IMR-90 (cell line): Measurements from ENCODE around the gene HYAL3. TPM values are rescaled to one million over a fixed set of nuclear protein-coding genes. Genes with fewer than 3 reads are reported as not detected.
A peak's percentile ranks its signal among the peaks of the same experiment; 100 is the strongest.

Experiments
- ATAC-seq: fragments of 200-7000 bp; cut with Tn5 transposase; 2 replicates; pipeline ENCODE4 v1.9.1; 2020; ENCODE audit warnings: low read depth, mild to moderate bottlenecking, moderate library complexity
- BruUV-seq: library from RNA; stranded (reverse); fragments of 400-500 nt; replicated peaks from 2 replicates; lab custom pipeline; 2021; lab: Mats Ljungman, UMichigan
- CTCF ChIA-PET: fragments of 300-600 bp; formaldehyde crosslinking; extraction: SDS; loops from one replicate; lab custom pipeline; 2021; ENCODE audit warnings: antibody characterized with exemption; lab: Yijun Ruan, JAX
- POLR2A ChIA-PET: fragments of 300-600 bp; sonication (Branson Sonifier 250); formaldehyde crosslinking; loops from one replicate; lab custom pipeline; 2022; ENCODE audit warnings: antibody characterized with exemption; ENCODE audit not compliant: unreplicated experiment; lab: Charles Lee
- DNase-seq: peaks from one replicate; pipeline ENCODE4 v3.0.0; 2013
- H2AFZ ChIP-seq: replicated peaks from 2 replicates; pipeline ENCODE3; 2013; ENCODE audit warnings: low read length, mild to moderate bottlenecking; ENCODE audit not compliant: poor library complexity
- H2AK5ac ChIP-seq: 2 replicates; pipeline ENCODE4 v1.6.1; 2013; ENCODE audit warnings: low read depth, low read length, inconsistent platforms
- H2AK9ac ChIP-seq: replicated peaks from 2 replicates; pipeline ENCODE3; 2013; ENCODE audit warnings: mild to moderate bottlenecking, low read depth, low read length, moderate library complexity; ENCODE audit not compliant: poor library complexity
- H2BK120ac ChIP-seq: 2 replicates; pipeline ENCODE4 v1.6.1; 2013; ENCODE audit warnings: low read depth, low read length, inconsistent platforms
- H2BK15ac ChIP-seq: 3 replicates; pipeline ENCODE4 v1.6.1; 2013; ENCODE audit warnings: low read depth, low read length, inconsistent platforms
- H2BK20ac ChIP-seq: 2 replicates; pipeline ENCODE4 v1.6.1; 2013; ENCODE audit warnings: low read depth, mild to moderate bottlenecking, inconsistent platforms, low read length, moderate library complexity
- H2BK5ac ChIP-seq: 2 replicates; pipeline ENCODE4 v1.6.1; 2013; ENCODE audit warnings: mild to moderate bottlenecking, low read depth, low read length, inconsistent platforms; ENCODE audit not compliant: poor library complexity, severe bottlenecking
- H3K14ac ChIP-seq: replicated peaks from 2 replicates; pipeline ENCODE4 v1.6.1; 2013; ENCODE audit warnings: low read depth, low read length, inconsistent platforms
- H3K18ac ChIP-seq: 2 replicates; pipeline ENCODE4 v1.6.1; 2013; ENCODE audit warnings: low read depth, low read length, control low read depth
- H3K23ac ChIP-seq: 2 replicates; pipeline ENCODE4 v1.6.1; 2013; ENCODE audit warnings: low read depth, low read length, inconsistent platforms
- H3K27ac ChIP-seq: 2 replicates; pipeline ENCODE4 v1.5.1; 2013; ENCODE audit warnings: mild to moderate bottlenecking, control low read depth, low read length; ENCODE audit not compliant: insufficient read depth
- H3K27me3 ChIP-seq: 2 replicates; pipeline ENCODE4 v1.6.1; 2013; ENCODE audit warnings: low read length; ENCODE audit not compliant: control insufficient read depth, insufficient read depth
- H3K36me3 ChIP-seq: 2 replicates; pipeline ENCODE4 v1.6.1; 2013; ENCODE audit warnings: low read length, mixed read lengths; ENCODE audit not compliant: control insufficient read depth, insufficient read depth
- H3K4ac ChIP-seq: 2 replicates; pipeline ENCODE4 v1.6.1; 2013; ENCODE audit warnings: low read depth, low read length, inconsistent platforms
- H3K4me1 ChIP-seq: 2 replicates; pipeline ENCODE4 v1.6.1; 2013; ENCODE audit warnings: low read length, mixed read lengths; ENCODE audit not compliant: control insufficient read depth, insufficient read depth
- H3K4me2 ChIP-seq: 2 replicates; pipeline ENCODE4 v1.6.1; 2013; ENCODE audit warnings: low read depth, mild to moderate bottlenecking, control low read depth, low read length, moderate library complexity
- H3K4me3 ChIP-seq: 2 replicates; pipeline ENCODE4 v1.5.1; 2013; ENCODE audit warnings: low read depth, mild to moderate bottlenecking, control low read depth, low read length, moderate library complexity; ENCODE audit not compliant: insufficient read depth
- H3K56ac ChIP-seq: 2 replicates; pipeline ENCODE4 v1.6.1; 2013; ENCODE audit warnings: low read length, inconsistent platforms; ENCODE audit not compliant: insufficient read depth; ENCODE audit errors: extremely low read depth
- H3K79me1 ChIP-seq, 2 experiments: 2 replicates each; pipeline ENCODE4 v1.6.1; 2013; ENCODE audit warnings: low read length in 2 of 2, inconsistent platforms in 1 of 2, low read depth in 1 of 2
- H3K9ac ChIP-seq: 2 replicates; pipeline ENCODE4 v1.6.1; 2013; ENCODE audit warnings: low read depth, low read length, control low read depth
- H3K9me1 ChIP-seq: 2 replicates; pipeline ENCODE4 v1.6.1; 2013; ENCODE audit warnings: low read length, inconsistent platforms; ENCODE audit not compliant: insufficient read depth
- H3K9me3 ChIP-seq: 2 replicates; pipeline ENCODE4 v1.6.1; 2013; ENCODE audit warnings: low read length; ENCODE audit not compliant: control insufficient read depth, insufficient read depth
- H4K20me1 ChIP-seq: 2 replicates; pipeline ENCODE4 v1.6.1; 2013; ENCODE audit warnings: low read length, inconsistent platforms; ENCODE audit not compliant: insufficient read depth
- H4K5ac ChIP-seq: 2 replicates; pipeline ENCODE4 v1.6.1; 2013; ENCODE audit warnings: mild to moderate bottlenecking, low read depth, low read length, control low read depth
- H4K8ac ChIP-seq, 2 experiments: 2 replicates each; pipeline ENCODE4 v1.6.1; 2013; ENCODE audit warnings: low read depth in 2 of 2, low read length in 2 of 2, control low read depth in 1 of 2, inconsistent platforms in 1 of 2
- H4K91ac ChIP-seq: 2 replicates; pipeline ENCODE4 v1.6.1; 2013; ENCODE audit warnings: low read depth, low read length, inconsistent platforms; ENCODE audit not compliant: insufficient read depth
- BHLHE40 ChIP-seq: fragments of 150-350 bp; IDR thresholded peaks from 2 replicates; pipeline ENCODE4 v1.6.1; 2016; ENCODE audit warnings: mild to moderate bottlenecking, low read depth, low read length
- CEBPB ChIP-seq: IDR thresholded peaks from 2 replicates; pipeline ENCODE4 v1.6.1; 2012; ENCODE audit warnings: low read depth, low read length, improper control_type of control experiment
- CHD1 ChIP-seq: IDR thresholded peaks from 2 replicates; pipeline ENCODE4 v1.6.1; 2012; ENCODE audit warnings: low read depth, low read length, improper control_type of control experiment
- CTCF ChIP-seq: conservative IDR thresholded peaks from 2 replicates; pipeline ENCODE4 v1.5.1; 2012; ENCODE audit warnings: mild to moderate bottlenecking, low read depth, low read length, improper control_type of control experiment
- ELK1 ChIP-seq: fragments of 150-350 bp; IDR thresholded peaks from 2 replicates; pipeline ENCODE4 v1.6.1; 2016; ENCODE audit warnings: low read depth, mild to moderate bottlenecking, low read length, moderate library complexity, borderline replicate concordance
- FOS ChIP-seq: fragments of 150-350 bp; IDR thresholded peaks from 2 replicates; pipeline ENCODE4 v1.6.1; 2016; ENCODE audit warnings: low read depth, low read length
- MAZ ChIP-seq: IDR thresholded peaks from 2 replicates; pipeline ENCODE4 v1.6.1; 2012; ENCODE audit warnings: low read depth, mild to moderate bottlenecking, low read length, improper control_type of control experiment, moderate library complexity, borderline replicate concordance
- MXI1 ChIP-seq: IDR thresholded peaks from 2 replicates; pipeline ENCODE4 v1.6.1; 2012; ENCODE audit warnings: low read depth, mild to moderate bottlenecking, low read length, moderate library complexity, borderline replicate concordance
- POLR2A ChIP-seq: IDR thresholded peaks from 2 replicates; pipeline ENCODE4 v1.6.1; 2012; ENCODE audit warnings: mild to moderate bottlenecking, low read depth, low read length
- RAD21 ChIP-seq: IDR thresholded peaks from 2 replicates; pipeline ENCODE4 v1.6.1; 2012; ENCODE audit warnings: low read length, improper control_type of control experiment
- RCOR1 ChIP-seq: IDR thresholded peaks from 2 replicates; pipeline ENCODE4 v1.6.1; 2012; ENCODE audit warnings: mild to moderate bottlenecking, low read length, improper control_type of control experiment; ENCODE audit not compliant: insufficient replicate concordance
- RFX5 ChIP-seq: IDR thresholded peaks from 2 replicates; pipeline ENCODE4 v1.8.0; 2012; ENCODE audit warnings: low read depth, mild to moderate bottlenecking, low read length, moderate library complexity
- SMC3 ChIP-seq: fragments of 150-350 bp; IDR thresholded peaks from 2 replicates; pipeline ENCODE4 v1.6.1; 2016; ENCODE audit warnings: low read depth, mild to moderate bottlenecking, antibody characterized with exemption, low read length, moderate library complexity
- USF2 ChIP-seq: fragments of 150-350 bp; IDR thresholded peaks from 2 replicates; pipeline ENCODE4 v1.6.1; 2017; ENCODE audit warnings: mild to moderate bottlenecking, antibody characterized with exemption, low read length, low read depth
- WGBS, 2 experiments: methylation state at CpG; one replicate each; pipeline versions ENCODE4 v1.1.5 to v1.1.7; 2013; ENCODE audit warnings: missing lambda C conversion rate in 2 of 2; ENCODE audit not compliant: insufficient read length in 1 of 2; ENCODE audit errors: extremely low coverage in 2 of 2; 5-methylcytosine and 5-hydroxymethylcytosine counted together
- dilution Hi-C: fragments of 300-500 bp; cut with HindIII; formaldehyde crosslinking; loops from one replicate; pipeline ENCODE4 v1.14.3; 2018; ENCODE audit warnings: low sequenced_read_pairs; ENCODE audit not compliant: unreplicated experiment
- in situ Hi-C: fragments of 300-500 bp; cut with MboI; formaldehyde crosslinking; loops from 3 replicates; pipeline ENCODE4 v1.14.3; 2019; ENCODE audit warnings: low sequenced_read_pairs, inconsistent platforms, mixed read lengths
- intact Hi-C: fragments of 100-400 bp; cut with micrococcal nuclease; formaldehyde crosslinking; loops from 2 replicates; pipeline ENCODE4 v1.10.0; 2022
- polyA plus RNA-seq, 3 experiments: library from polyadenylated mRNA; depleted of rRNA; stranded (reverse); fragments of >200 nt; gene quantifications; 2 replicates each; pipeline ENCODE4 v1.2.3, GENCODE V29; 2012; ENCODE audit warnings: low replicate concordance in 1 of 3
- total RNA-seq: library from RNA; depleted of rRNA; stranded (reverse); fragments of >200 nt; gene quantifications from 2 replicates; pipeline ENCODE4 v1.2.3, GENCODE V29; 2012

The HYAL3 gene
- total and polyA plus RNA-seq, 2 of the 4 experiments (the other 2 are of a cell fraction) = 2.7 to 5.7 TPM

- in situ Hi-C loops (no loop called here), dilution Hi-C loops (no loop called here), intact Hi-C loops (loop anchor here (5.0 kb wide), 1 partner anchor 58 kb away; no protein-coding TSS in a partner anchor)
- peak overlapping the region; percentile 20 to 74; a peak in 1 of 4 replicates for H4K8ac ChIP-seq
- H4K91ac ChIP-seq = peak overlapping the region; percentile 5; the same call in 1 of the 2 replicates
- no peak overlapping the region for H2BK5ac ChIP-seq
- CTCF ChIA-PET = no interaction called here
- 0 out of 2 replicates have a peak overlapping the region, but pooled peaks have one; percentile 8 for H3K14ac ChIP-seq
- H4K20me1 ChIP-seq = peaks cover 16% of the 10 kb centered on the region; the same call in 1 of the 2 replicates
- no peak overlapping the region for H2BK120ac ChIP-seq
- H2AK5ac ChIP-seq = peak overlapping the region; percentile 37; the same call in 1 of the 2 replicates
- no peak overlapping the region for H2BK20ac ChIP-seq
- H2AK9ac ChIP-seq = peak overlapping the region; percentile 91
- peak overlapping the region; percentile 98 for H3K27ac ChIP-seq
- H3K4me3 ChIP-seq = peak overlapping the region; percentile 58
- POLR2A ChIA-PET = no interaction called here
- BruUV-seq = TSS peak; percentile 64
- H3K27me3 ChIP-seq = no peaks in the 10 kb centered on the region
- peaks cover 22% of the 10 kb centered on the region for H3K9me1 ChIP-seq
- H3K23ac ChIP-seq = peak overlapping the region; percentile 32
- H3K9me3 ChIP-seq = no peaks in the 10 kb centered on the region
- ATAC-seq (no peak), DNase-seq (no peak)
- H3K4ac ChIP-seq = peak overlapping the region; percentile 87
- H3K4me1 ChIP-seq = peaks cover 25% of the 10 kb centered on the region
- peaks cover 38% of the 10 kb centered on the region for H3K36me3 ChIP-seq
- no peak overlapping the region for H2AFZ ChIP-seq
- peak overlapping the region; percentile 87 for H3K9ac ChIP-seq
- 80% methylated on average over 27 of the region's 29 CpGs; no CpG with 5 or more reads in 1 of the 2 experiments for WGBS, 2 experiments
- H3K4me2 ChIP-seq = peak overlapping the region; percentile 96
- H3K56ac ChIP-seq = no peak overlapping the region; the same call in 1 of the 2 replicates
- H2BK15ac ChIP-seq = no peak overlapping the region
- H3K18ac ChIP-seq = no peak overlapping the region
- peaks cover 29 to 59% of the 10 kb centered on the region in 2 experiments for H3K79me1 ChIP-seq
- no peak overlapping the region for H4K5ac ChIP-seq
- no peak for TF ChIP-seq FOS
- no peak for TF ChIP-seq POLR2A
- TF ChIP-seq USF2 = no peak
- TF ChIP-seq RAD21 = no peak
- no peak for TF ChIP-seq CHD1
- no peak for TF ChIP-seq RFX5
- no peak for TF ChIP-seq BHLHE40
- TF ChIP-seq SMC3 = no peak
- TF ChIP-seq CEBPB = no peak
- TF ChIP-seq RCOR1 = no peak
- TF ChIP-seq MXI1 = no peak
- TF ChIP-seq ELK1 = no peak
- TF ChIP-seq MAZ = no peak
- no peak for TF ChIP-seq CTCF
These were observed 20.9 kb upstream of the HYAL3 start for GRCh38 chr3:50319894-50320625.
